CD4-positive, CD25-positive, alpha-beta regulatory T cell (primary cell): ENCODE results near the gene METTL14. TPM values are rescaled to one million over a fixed set of nuclear protein-coding genes. Genes with fewer than 3 reads are reported as not detected.

Experiments used
- ATAC-seq, 2 donors: fragments of 150-1000 bp; cut with Tn5 transposase; one replicate each; pipeline ENCODE4 v1.10.0; 2021; ENCODE audit warnings: low read depth in 2 of 2, moderate number of reproducible peaks in 2 of 2, moderate library complexity in 1 of 2
- DNase-seq, 3 donors: peaks; one replicate each; pipeline versions ENCODE4 v3.0.0 to v3.0.0-alpha.2; 2012 to 2022; ENCODE audit warnings: mixed read lengths in 1 of 3
- H3K27ac ChIP-seq: one replicate; pipeline ENCODE4 v1.7.0; 2013; ENCODE audit warnings: mild to moderate bottlenecking, low read length; ENCODE audit not compliant: insufficient read depth, poor library complexity, severe bottlenecking
- H3K27me3 ChIP-seq: one replicate; pipeline ENCODE4 v1.7.0; 2013; ENCODE audit warnings: low read length; ENCODE audit not compliant: control insufficient read depth, insufficient read depth
- H3K36me3 ChIP-seq: one replicate; pipeline ENCODE4 v1.7.0; 2013; ENCODE audit warnings: mild to moderate bottlenecking, low read length, moderate library complexity; ENCODE audit not compliant: control insufficient read depth, insufficient read depth
- H3K4me1 ChIP-seq: 2 replicates; pipeline ENCODE4 v1.7.0; 2013; ENCODE audit warnings: mild to moderate bottlenecking, low read length; ENCODE audit not compliant: insufficient read depth, control insufficient read depth, poor library complexity, severe bottlenecking
- H3K4me3 ChIP-seq: one replicate; pipeline ENCODE4 v1.7.0; 2013; ENCODE audit warnings: low read depth, mild to moderate bottlenecking, low read length, moderate library complexity
- H3K9me3 ChIP-seq, 2 experiments: 1 replicate in 1 of 2; 2 replicates in 1 of 2; pipeline ENCODE4 v1.7.0; 2013; ENCODE audit warnings: low read length in 2 of 2, mild to moderate bottlenecking in 1 of 2, moderate library complexity in 1 of 2; ENCODE audit not compliant: control insufficient read depth in 2 of 2
- H3K27ac Mint-ChIP-seq, 3 donors: one replicate each; pipeline ENCODE4 v1.8.0; 2020 to 2022; ENCODE audit warnings: mild to moderate bottlenecking in 3 of 3, mixed read lengths in 3 of 3, moderate library complexity in 2 of 3
- H3K27me3 Mint-ChIP-seq: one replicate; pipeline ENCODE4 v1.8.0; 2022; ENCODE audit warnings: mild to moderate bottlenecking, mixed read lengths
- H3K36me3 Mint-ChIP-seq: one replicate; pipeline ENCODE4 v1.8.0; 2020; ENCODE audit warnings: mixed read lengths
- H3K4me1 Mint-ChIP-seq, 4 donors: one replicate each; pipeline ENCODE4 v1.8.0; 2020 to 2022; ENCODE audit warnings: mixed read lengths in 4 of 4, mild to moderate bottlenecking in 1 of 4
- H3K4me3 Mint-ChIP-seq, 4 donors: one replicate each; pipeline ENCODE4 v1.8.0; 2020 to 2022; ENCODE audit warnings: mild to moderate bottlenecking in 4 of 4, mixed read lengths in 4 of 4, moderate library complexity in 3 of 4
- H3K9me3 Mint-ChIP-seq, 7 donors: one replicate each; pipeline ENCODE4 v1.8.0; 2020 to 2022; ENCODE audit warnings: mixed read lengths in 7 of 7, mild to moderate bottlenecking in 3 of 7, moderate library complexity in 2 of 7
- polyA plus RNA-seq, 4 donors: library from polyadenylated mRNA; unstranded; fragments of 300-500 nt; fragmentation: Illumina TruSeq; gene quantifications; one replicate each; pipeline ENCODE4 v1.2.3, GENCODE V29; 2021
- total RNA-seq: library from RNA; stranded (reverse); gene quantifications from one replicate; pipeline ENCODE4 v1.2.3, GENCODE V29; 2022

Gene METTL14
- total and polyA plus RNA-seq, 5 donors from 2014 or later = 36.4 to 52.3 (median 42.0) TPM

GRCh38 chr4:118746251-118746919, 61.2 kb downstream of the METTL14 start:
- no peaks in the 10 kb centered on the region for H3K9me3 ChIP-seq
- no peak overlapping the region for H3K4me3 ChIP-seq
- peaks cover 17% of the 10 kb centered on the region for H3K36me3 ChIP-seq
- Mint-ChIP-seq H3K36me3 (peaks cover 39% of the 10 kb centered on the region), H3K27me3 (no peaks in the 10 kb centered on the region), H3K27ac (peak overlapping the region in 1 of 3 donors; percentile 72), H3K4me1 (peaks cover 0 to under 1% (median 0%) of the 10 kb centered on the region in 4 donors), H3K9me3 (no peaks in the 10 kb centered on the region), H3K4me3 (no peak overlapping the region)
- H3K4me1 ChIP-seq = no peaks in the 10 kb centered on the region
- ATAC-seq (no peak), DNase-seq (no peak)
- no peak overlapping the region for H3K27ac ChIP-seq
- no peaks in the 10 kb centered on the region for H3K27me3 ChIP-seq

- Histone ChIP-seq H3K27me3 (no peaks in the 10 kb centered on the region), H3K27ac (no peak overlapping the region), H3K9me3 (no peaks in the 10 kb centered on the region), H3K4me1 (no peaks in the 10 kb centered on the region), H3K4me3 (no peak overlapping the region), H3K36me3 (peaks cover 15% of the 10 kb centered on the region)
- no peak overlapping the region for H3K4me3 Mint-ChIP-seq
- ATAC-seq (no peak), DNase-seq (no peak)
- no peaks in the 10 kb centered on the region for H3K9me3 Mint-ChIP-seq
- H3K4me1 Mint-ChIP-seq = no peaks in the 10 kb centered on the region
- peaks cover 37% of the 10 kb centered on the region for H3K36me3 Mint-ChIP-seq
- no peaks in the 10 kb centered on the region for H3K27me3 Mint-ChIP-seq
- H3K27ac Mint-ChIP-seq = no peak overlapping the region
These were observed 64.3 kb downstream of the METTL14 start for GRCh38 chr4:118749347-118749988.

GRCh38 chr4:118751629-118752323, 66.6 kb downstream of the METTL14 start:
- Mint-ChIP-seq H3K4me3 (no peak overlapping the region), H3K4me1 (no peaks in the 10 kb centered on the region), H3K27me3 (no peaks in the 10 kb centered on the region), H3K27ac (no peak overlapping the region), H3K9me3 (no peaks in the 10 kb centered on the region), H3K36me3 (peaks cover 25% of the 10 kb centered on the region)
- H3K36me3 ChIP-seq = peaks cover 19% of the 10 kb centered on the region
- no peaks in the 10 kb centered on the region for H3K27me3 ChIP-seq
- H3K27ac ChIP-seq = no peak overlapping the region
- DNase-seq (no peak), ATAC-seq (no peak)
- H3K9me3 ChIP-seq = no peaks in the 10 kb centered on the region
- no peak overlapping the region for H3K4me3 ChIP-seq
- H3K4me1 ChIP-seq = no peaks in the 10 kb centered on the region

- Histone ChIP-seq H3K27ac (no peak overlapping the region), H3K9me3 (no peaks in the 10 kb centered on the region), H3K4me1 (no peaks in the 10 kb centered on the region), H3K27me3 (no peaks in the 10 kb centered on the region), H3K36me3 (peaks cover 27% of the 10 kb centered on the region), H3K4me3 (no peak overlapping the region)
- H3K27ac Mint-ChIP-seq = no peak overlapping the region
- no peaks in the 10 kb centered on the region for H3K27me3 Mint-ChIP-seq
- H3K36me3 Mint-ChIP-seq = peaks cover 27% of the 10 kb centered on the region
- no peaks in the 10 kb centered on the region for H3K4me1 Mint-ChIP-seq
- H3K4me3 Mint-ChIP-seq = no peak overlapping the region
- DNase-seq (no peak), ATAC-seq (no peak)
- H3K9me3 Mint-ChIP-seq = no peaks in the 10 kb centered on the region
These were observed 67.4 kb downstream of the METTL14 start for GRCh38 chr4:118752551-118752950.

GRCh38 chr4:118753096-118753495, 67.9 kb downstream of the METTL14 start:
- Mint-ChIP-seq H3K9me3 (no peaks in the 10 kb centered on the region), H3K36me3 (peaks cover 25% of the 10 kb centered on the region), H3K4me1 (no peaks in the 10 kb centered on the region), H3K4me3 (no peak overlapping the region), H3K27me3 (no peaks in the 10 kb centered on the region), H3K27ac (no peak overlapping the region)
- DNase-seq (no peak), ATAC-seq (no peak)
- Histone ChIP-seq H3K27ac (no peak overlapping the region), H3K4me1 (no peaks in the 10 kb centered on the region), H3K4me3 (no peak overlapping the region), H3K27me3 (no peaks in the 10 kb centered on the region), H3K36me3 (peaks cover 28% of the 10 kb centered on the region), H3K9me3 (no peaks in the 10 kb centered on the region)

- H3K36me3 Mint-ChIP-seq = peaks cover 24% of the 10 kb centered on the region
- no peak overlapping the region for H3K4me3 ChIP-seq
These were observed 68.5 kb downstream of the METTL14 start for GRCh38 chr4:118753685-118754084.

GRCh38 chr4:118754890-118755289, 69.7 kb downstream of the METTL14 start:
- H3K27me3 ChIP-seq = no peaks in the 10 kb centered on the region
- no peak overlapping the region for H3K27ac ChIP-seq
- no peak overlapping the region for H3K4me3 ChIP-seq
- DNase-seq (no peak), ATAC-seq (no peak)
- Mint-ChIP-seq H3K9me3 (no peaks in the 10 kb centered on the region), H3K4me3 (no peak overlapping the region), H3K4me1 (peaks cover 0 to 4% (median 0%) of the 10 kb centered on the region in 4 donors), H3K27ac (peak overlapping the region in 1 of 3 donors; percentile 11), H3K36me3 (peaks cover 21% of the 10 kb centered on the region), H3K27me3 (no peaks in the 10 kb centered on the region)
- no peaks in the 10 kb centered on the region for H3K9me3 ChIP-seq
- peaks cover 28% of the 10 kb centered on the region for H3K36me3 ChIP-seq
- H3K4me1 ChIP-seq = no peaks in the 10 kb centered on the region

More at GRCh38 chr4:118753685-118754084, 68.5 kb downstream of the METTL14 start:
- no peak overlapping the region for H3K27ac Mint-ChIP-seq
- no peak overlapping the region for H3K27ac ChIP-seq
- H3K4me1 ChIP-seq = no peaks in the 10 kb centered on the region
- H3K9me3 Mint-ChIP-seq = no peaks in the 10 kb centered on the region
- no peak overlapping the region for H3K4me3 Mint-ChIP-seq
- H3K9me3 ChIP-seq = no peaks in the 10 kb centered on the region
- H3K27me3 ChIP-seq = no peaks in the 10 kb centered on the region
- H3K36me3 ChIP-seq = peaks cover 28% of the 10 kb centered on the region
- ATAC-seq (no peak), DNase-seq (no peak)
- no peaks in the 10 kb centered on the region for H3K4me1 Mint-ChIP-seq
- no peaks in the 10 kb centered on the region for H3K27me3 Mint-ChIP-seq
